NCI-H524 (cell line): ENCODE measurements around the gene SCAPER.

Experiments
- DNase-seq, 2 experiments: peaks; one replicate each; lab custom pipeline; 2025; lab: John Stamatoyannopoulos, UW

Gene SCAPER

GRCh38 chr15:76339305-76340197, 565.6 kb downstream of the SCAPER start:
- no peak for DNase-seq

DNA sequence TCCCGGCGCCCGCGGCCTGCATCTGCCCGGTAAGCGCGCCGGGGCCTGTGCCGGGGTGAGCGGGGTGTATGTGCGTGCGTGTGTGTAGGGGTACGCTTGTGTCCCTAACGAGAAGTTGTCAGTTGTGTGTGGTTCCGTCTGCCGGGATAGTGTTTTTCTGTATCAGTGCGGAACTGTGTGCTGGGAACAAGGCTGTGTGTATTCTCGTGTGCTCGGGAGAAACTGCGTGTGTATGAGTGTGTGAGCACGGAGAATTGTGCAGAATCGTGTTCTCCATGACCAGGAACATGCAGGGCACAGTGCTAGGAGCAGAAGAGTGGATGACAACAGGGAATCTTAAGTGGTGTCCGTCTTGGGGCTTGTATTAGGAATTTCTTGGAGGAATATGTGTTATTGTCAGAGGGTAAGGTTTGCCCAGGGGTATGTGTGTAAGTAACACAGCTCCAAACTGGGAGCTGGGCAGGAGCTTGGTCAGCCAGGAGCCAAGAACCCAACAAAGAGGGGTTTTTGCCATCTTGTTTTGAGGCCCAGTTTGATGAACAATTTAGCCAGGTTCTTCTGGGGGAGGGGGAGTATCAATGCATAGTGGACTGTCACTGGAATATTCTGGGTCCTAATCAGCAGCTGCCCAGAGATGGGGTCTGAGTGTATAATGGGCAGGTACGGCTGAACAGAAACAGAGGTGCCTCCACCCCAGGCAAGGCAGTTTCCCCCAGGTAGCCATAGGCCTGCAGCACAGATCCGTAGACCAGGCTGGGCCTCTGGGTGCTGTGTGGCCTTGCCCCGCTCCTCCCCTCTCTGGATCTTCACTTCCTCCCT, 566.4 kb downstream of the SCAPER start:
- peak in 1 of 2 experiments; percentile 46 for DNase-seq

DNA sequence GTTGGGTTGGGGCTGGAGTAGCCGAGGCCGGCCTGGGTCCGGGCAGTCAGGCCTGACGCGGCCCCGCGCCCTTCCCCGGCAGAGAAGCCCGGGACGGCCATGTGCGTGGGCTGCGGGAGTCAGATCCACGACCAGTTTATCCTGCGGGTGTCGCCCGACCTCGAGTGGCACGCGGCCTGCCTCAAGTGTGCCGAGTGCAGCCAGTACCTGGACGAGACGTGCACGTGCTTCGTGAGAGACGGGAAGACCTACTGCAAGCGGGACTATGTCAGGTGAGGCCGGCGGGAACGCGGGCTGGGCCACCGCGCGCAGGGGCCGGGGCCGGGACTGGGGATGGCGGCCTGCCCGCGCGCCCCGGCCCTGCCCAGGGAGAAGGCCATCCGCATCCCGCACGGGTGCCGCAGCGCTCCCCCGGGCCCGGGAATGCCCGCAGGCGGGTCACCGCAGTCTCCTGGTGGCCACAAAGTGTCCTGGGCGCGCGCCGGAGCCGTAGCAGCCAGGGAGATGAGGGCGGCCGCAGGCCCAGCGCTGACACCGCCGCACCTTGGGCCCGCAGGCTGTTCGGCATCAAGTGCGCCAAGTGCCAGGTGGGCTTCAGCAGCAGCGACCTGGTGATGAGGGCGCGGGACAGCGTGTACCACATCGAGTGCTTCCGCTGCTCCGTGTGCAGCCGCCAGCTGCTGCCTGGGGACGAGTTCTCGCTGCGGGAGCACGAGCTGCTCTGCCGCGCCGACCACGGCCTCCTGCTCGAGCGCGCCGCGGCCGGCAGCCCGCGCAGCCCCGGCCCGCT, 567.2 kb downstream of the SCAPER start:
- DNase-seq, result peak; percentile 35 to 60

- peak; percentile 30 to 65 for DNase-seq
Observed at GRCh38 chr15:76337059-76337695, 568.0 kb downstream of the SCAPER start.

DNA sequence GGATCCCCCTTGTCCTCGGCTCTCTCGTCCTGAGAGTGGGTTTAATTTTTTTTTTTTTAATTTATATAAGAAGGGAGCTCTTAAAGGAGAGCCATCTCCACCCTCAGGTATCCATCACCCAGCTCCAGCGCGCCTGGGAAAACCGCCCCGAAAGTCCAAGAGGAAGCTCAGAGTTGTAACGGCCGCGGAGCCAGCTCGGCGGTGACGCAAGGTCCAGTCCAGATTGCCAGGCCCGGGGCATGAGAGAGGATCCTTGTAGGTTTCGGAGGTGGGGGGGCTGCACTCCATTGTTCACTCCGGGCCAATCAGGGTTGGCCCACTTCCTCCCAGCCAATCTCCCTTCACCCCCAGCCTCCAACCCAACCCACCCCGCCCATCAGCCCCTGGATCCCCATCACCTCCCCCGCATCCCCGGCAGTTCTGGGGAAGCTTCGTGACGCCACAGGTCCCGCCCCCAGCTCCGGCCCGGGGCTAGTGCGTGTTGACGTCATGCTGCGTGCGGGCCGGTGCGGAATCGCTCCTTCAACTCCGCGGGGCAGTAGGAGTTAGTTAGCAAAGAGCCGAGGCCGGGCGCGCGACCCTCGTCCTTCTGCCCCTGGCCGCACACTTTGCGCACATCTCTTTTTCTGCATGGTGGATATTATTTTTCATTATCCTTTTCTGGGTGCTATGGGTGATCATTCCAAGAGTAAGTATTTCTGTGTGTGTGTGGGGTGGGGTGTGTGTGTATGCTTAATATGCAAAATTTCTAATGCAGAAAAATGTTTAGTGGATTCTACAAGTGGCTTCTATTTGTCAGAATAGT, 568.7 kb downstream of the SCAPER start, which contains the start of gene ISL2:
Gene ISL2 (plus strand): TSS at position 520 of the 805 bp plus-strand sequence. CDS start 111 bp downstream, at position 631.
- DNase-seq, result peak; percentile 98

GRCh38 chr15:76335307-76336253, 569.6 kb downstream of the SCAPER start:
- no peak for DNase-seq

DNA sequence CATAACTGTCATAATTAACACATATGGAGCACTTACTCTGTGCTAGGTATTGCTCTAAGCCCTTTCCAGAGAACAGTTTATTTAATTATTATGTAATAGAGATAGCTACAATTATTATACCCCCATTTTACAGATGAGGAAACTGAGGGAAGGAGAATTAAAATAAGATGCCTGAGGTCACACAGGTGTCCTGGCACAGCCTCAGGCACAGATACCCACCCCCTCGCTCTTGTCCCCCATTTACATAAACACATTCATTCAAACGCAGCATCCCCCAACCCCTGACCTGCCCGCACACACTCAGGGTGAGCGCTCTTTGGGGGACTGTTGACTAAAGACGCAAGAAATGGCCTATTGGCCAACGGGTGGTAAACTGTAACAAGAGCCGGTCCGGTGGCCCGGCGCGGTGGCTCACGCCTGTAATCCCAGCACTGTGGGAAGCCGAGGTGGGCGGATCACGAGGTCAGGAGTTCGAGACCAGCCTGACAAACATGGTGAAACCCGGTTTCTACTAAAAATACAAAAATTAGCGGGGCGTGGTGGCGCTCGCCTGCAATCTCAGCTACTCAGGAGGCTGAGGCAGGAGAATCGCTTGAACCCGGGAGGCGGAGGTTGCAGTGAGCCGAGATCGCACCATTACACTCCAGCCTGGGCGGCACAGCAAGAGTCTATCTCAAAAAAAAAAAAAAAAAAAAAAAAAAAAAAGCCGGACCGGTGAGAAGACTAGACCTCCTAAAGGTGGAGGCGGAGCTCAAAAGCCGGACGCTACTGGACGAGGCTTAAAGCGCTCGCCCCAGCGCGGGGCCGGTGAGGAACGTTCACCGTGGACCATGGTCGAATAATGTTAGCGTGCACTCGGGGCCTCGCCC, 570.5 kb downstream of the SCAPER start:
- no peak for DNase-seq

DNA sequence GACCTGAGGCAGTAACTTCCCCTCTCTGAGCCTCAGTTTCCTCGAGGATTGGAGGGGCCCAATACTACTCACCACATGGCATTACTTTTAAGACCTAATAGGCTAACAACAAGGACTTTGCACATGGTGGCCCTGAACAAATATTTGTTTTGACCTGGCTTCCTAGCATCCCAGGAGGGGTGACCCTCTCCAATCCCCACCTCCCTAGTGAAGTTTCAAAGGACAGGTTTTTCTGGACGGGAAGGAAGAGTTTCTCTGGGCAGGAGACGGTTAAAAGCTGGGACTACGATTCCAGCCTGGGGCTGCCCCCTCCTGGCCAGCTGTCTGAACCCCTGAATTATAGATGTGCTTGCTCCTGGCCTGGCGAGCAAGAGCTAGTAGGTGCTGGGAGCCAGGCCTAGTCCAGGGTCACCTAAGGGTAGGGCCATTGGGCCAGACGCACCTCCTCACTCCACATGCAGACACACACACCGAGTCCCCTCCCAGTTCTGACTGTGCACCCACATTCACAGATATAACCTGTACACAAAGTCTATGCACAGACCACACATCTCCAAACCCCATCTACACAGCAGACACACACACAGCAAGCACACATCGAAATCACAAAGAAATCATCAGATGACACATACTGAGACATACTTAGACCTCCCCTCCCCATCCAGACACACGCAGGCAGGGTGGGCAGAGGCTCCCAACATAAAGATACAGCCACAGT, 571.3 kb downstream of the SCAPER start:
- peak in 1 of 2 experiments; percentile 33 for DNase-seq

GRCh38 chr15:76333309-76333708, 571.8 kb downstream of the SCAPER start:
- DNase-seq, result no peak

DNA sequence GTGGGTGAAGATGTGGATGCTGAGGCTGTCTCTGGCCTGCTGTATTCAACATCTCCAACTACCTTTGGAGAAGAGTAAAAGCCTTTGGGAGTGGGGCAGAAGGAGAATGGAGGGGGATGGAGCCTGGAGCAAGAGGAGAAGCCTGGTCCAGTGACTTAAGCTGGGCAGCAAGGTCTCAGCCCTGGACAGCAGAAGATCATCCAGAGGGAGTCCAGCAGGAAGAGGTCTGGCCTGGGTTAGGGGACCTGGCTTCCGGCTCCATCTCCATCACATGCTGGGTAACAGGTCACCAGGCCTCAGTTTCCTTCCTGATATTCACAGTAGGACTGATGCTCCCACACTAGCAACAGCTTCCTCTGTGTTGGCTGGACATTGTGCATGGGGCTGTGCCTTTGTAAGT, 572.3 kb downstream of the SCAPER start:
- no peak for DNase-seq

DNA sequence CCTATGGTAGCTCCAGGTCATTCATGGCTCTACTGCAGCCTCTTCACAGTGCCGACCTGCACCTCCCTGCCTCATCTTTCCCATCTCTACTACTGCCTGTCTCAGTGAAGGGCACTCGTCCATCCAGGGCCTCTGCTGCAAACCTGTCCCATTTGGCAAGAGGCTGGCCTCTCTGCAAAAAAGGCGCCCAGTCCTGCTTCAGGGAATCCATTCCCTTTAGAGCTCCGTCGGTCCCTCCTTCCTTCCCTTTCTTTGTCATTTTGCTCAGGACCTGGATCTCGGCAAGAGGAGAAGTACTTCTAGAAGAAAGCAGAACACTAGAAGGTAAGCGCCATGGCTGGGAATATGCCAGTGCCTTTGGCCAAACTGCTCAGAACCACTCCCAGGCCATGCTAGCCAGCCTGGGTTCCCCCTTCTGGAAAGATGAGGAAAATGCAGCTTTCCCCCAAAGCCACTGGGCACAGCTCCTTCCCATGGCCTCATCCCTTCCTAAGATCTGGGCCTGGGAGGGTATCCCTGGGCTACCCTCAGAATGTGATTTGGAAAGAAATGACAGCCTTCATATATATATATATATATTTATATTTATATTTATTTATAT, 575.0 kb downstream of the SCAPER start:
- peak; percentile 59 to 79 for DNase-seq

DNA sequence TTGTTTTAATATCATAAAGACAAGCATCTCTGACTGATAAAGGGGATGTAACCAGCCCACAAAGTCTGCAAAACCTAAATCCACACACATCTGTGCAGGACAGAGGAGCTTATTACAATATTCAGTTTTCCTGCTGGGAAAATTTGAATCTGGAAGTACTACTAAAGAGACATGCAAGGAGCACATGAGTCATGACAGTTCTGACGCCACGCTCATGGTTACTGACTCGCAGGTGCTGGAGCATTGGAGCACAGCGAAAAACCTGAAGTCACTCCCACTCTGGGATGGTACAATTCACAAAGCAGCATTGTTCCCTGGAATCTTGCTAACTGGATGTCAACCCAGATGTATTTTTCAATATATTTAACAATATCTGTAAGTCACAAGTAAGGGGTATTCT, 576.2 kb downstream of the SCAPER start:
- no peak for DNase-seq

- peak; percentile 71 to 86 for DNase-seq
Observed at GRCh38 chr15:76328106-76328696, 576.9 kb downstream of the SCAPER start.

- peak; percentile 30 to 70 for DNase-seq
Observed at GRCh38 chr15:76327191-76328105, 577.7 kb downstream of the SCAPER start.

DNA sequence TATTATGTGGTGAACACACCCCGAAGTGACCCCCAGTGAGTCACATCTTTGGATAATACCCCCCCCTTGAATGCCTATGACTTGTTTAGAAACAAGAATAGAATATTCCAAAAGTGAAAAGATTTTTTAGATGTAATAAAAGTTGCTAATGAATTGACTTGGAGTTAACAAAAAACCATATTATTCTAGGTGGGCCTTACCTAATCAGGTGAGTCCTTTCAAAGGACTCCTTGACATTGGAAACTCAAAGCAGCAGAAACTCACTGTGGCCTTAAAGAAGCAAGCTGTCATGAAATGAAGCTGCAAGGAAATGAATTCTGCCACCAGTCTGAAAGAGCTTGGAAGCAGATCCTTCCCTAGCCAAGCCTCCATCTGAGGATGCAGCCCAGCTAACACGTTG, 579.4 kb downstream of the SCAPER start:
- no peak for DNase-seq

GRCh38 chr15:76324066-76324465, 581.1 kb downstream of the SCAPER start:
- no peak for DNase-seq
